HG03354 (cell line): ENCODE results near the gene CCNK.

Source experiments
- ATAC-seq: cut with Tn5 transposase; IDR thresholded peaks from one replicate; pipeline ENCODE4 v1.9.1; 2021; ENCODE audit warnings: mild to moderate bottlenecking; ENCODE audit not compliant: unreplicated experiment, poor library complexity, severe bottlenecking

The CCNK gene

GRCh38 chr14:99530407-99531155 is 49.4 kb downstream of the CCNK start:
- ATAC-seq = no peak

- ATAC-seq = no peak
Measured at GRCh38 chr14:99531251-99532096, 50.3 kb downstream of the CCNK start.

GRCh38 chr14:99532310-99532709 is 51.1 kb downstream of the CCNK start:
- ATAC-seq = no peak

GRCh38 chr14:99534333-99534732 is 53.1 kb downstream of the CCNK start:
- ATAC-seq = no peak

GRCh38 chr14:99534863-99535262 is 53.7 kb downstream of the CCNK start:
- no peak for ATAC-seq

- ATAC-seq = no peak
Measured at GRCh38 chr14:99535448-99535847, 54.2 kb downstream of the CCNK start.

- ATAC-seq = no peak
Measured at GRCh38 chr14:99535908-99536778, 54.9 kb downstream of the CCNK start.

- no peak for ATAC-seq
Measured at GRCh38 chr14:99537399-99537798, 56.2 kb downstream of the CCNK start.

GRCh38 chr14:99538275-99538674 is 57.1 kb downstream of the CCNK start:
- no peak for ATAC-seq

GRCh38 chr14:99538733-99539132 is 57.5 kb downstream of the CCNK start:
- ATAC-seq = no peak

- ATAC-seq = no peak
Measured at GRCh38 chr14:99539491-99539890, 58.3 kb downstream of the CCNK start.

- ATAC-seq = no peak
Measured at GRCh38 chr14:99540196-99541032, 59.2 kb downstream of the CCNK start.

GRCh38 chr14:99541211-99541610 is 60.0 kb downstream of the CCNK start:
- no peak for ATAC-seq

- ATAC-seq = no peak
Measured at GRCh38 chr14:99541677-99542470, 60.7 kb downstream of the CCNK start.

- no peak for ATAC-seq
Measured at GRCh38 chr14:99542566-99542965, 61.4 kb downstream of the CCNK start.

GRCh38 chr14:99543370-99543769 is 62.2 kb downstream of the CCNK start:
- no peak for ATAC-seq

- no peak for ATAC-seq
Measured at GRCh38 chr14:99543985-99544384, 62.8 kb downstream of the CCNK start.

GRCh38 chr14:99544991-99545390 is 63.8 kb downstream of the CCNK start:
- ATAC-seq = no peak

- no peak for ATAC-seq
Measured at GRCh38 chr14:99545586-99545985, 64.4 kb downstream of the CCNK start.
